Stomach (tissue), 4 donors: ENCODE measurements around the gene COL4A1.

Experiments used
- CTCF ChIP-seq, 7 experiments: fragments of 450-650 bp in 4 of 7; fragments of 200-600 bp in 3 of 7; sonication (generic) in 3 of 7; IDR thresholded peaks; one replicate each; pipeline ENCODE4 v1.5.1; 2016 to 2019; ENCODE audit warnings: antibody characterized with exemption in 7 of 7, control low read depth in 2 of 7, mild to moderate bottlenecking in 1 of 7
- EP300 ChIP-seq: sonication (generic); formaldehyde crosslinking; IDR thresholded peaks from one replicate; pipeline ENCODE4 v1.6.1; 2017; ENCODE audit warnings: antibody characterized with exemption
- POLR2A ChIP-seq, 4 donors: fragments of 450-650 bp; IDR thresholded peaks; one replicate each; pipeline ENCODE4 v1.6.1; 2016; ENCODE audit warnings: antibody characterized with exemption in 4 of 4, control low read depth in 2 of 4, mild to moderate bottlenecking in 1 of 4, moderate library complexity in 1 of 4

- no peak for TF ChIP-seq CTCF (IDR thresholded peaks at IDR 0.05)
- TF ChIP-seq EP300, result no peak
- TF ChIP-seq POLR2A (IDR thresholded peaks at IDR 0.05), result no peak
These were observed 78.9 kb downstream of the COL4A1 start for GRCh38 chr13:110227864-110228643.
